A673 (cell line): ENCODE results near the gene BBS9. TPM values are rescaled to one million over a fixed set of nuclear protein-coding genes. Genes with fewer than 3 reads are reported as not detected.

Experiments
- BruUV-seq: library from RNA; stranded (reverse); fragments of 400-500 nt; replicated peaks from 2 replicates; lab custom pipeline; 2021; lab: Mats Ljungman, UMichigan
- CTCF ChIA-PET: fragments of 300-600 bp; sonication (Branson Sonifier 250); formaldehyde crosslinking; loops from one replicate; lab custom pipeline; 2022; ENCODE audit warnings: antibody characterized with exemption; lab: Charles Lee
- POLR2A ChIA-PET: fragments of 300-600 bp; sonication (Branson Sonifier 250); formaldehyde crosslinking; loops from one replicate; lab custom pipeline; 2022; ENCODE audit warnings: antibody characterized with exemption; ENCODE audit not compliant: low non-redundant PET; lab: Charles Lee
- DNase-seq: peaks from one replicate; pipeline ENCODE4 v3.0.0-alpha.2; 2015; ENCODE audit warnings: low spot score
- H3K27ac ChIP-seq: fragments of 200-600 bp; sonication (generic); 2 replicates; pipeline ENCODE4 v1.5.1; 2016; ENCODE audit warnings: mixed run types, low read depth, mild to moderate bottlenecking, mixed read lengths, antibody characterized with exemption, low read length; ENCODE audit not compliant: poor library complexity, severe bottlenecking
- H3K27me3 ChIP-seq: fragments of 200-600 bp; sonication (generic); replicated peaks from 2 replicates; pipeline ENCODE4 v1.6.1; 2017; ENCODE audit warnings: mixed run types, low read depth, mild to moderate bottlenecking, mixed read lengths, antibody characterized with exemption, low read length; ENCODE audit not compliant: insufficient read depth, poor library complexity
- H3K36me3 ChIP-seq: fragments of 200-600 bp; sonication (generic); 2 replicates; pipeline ENCODE4 v1.6.1; 2016; ENCODE audit warnings: mixed run types, mild to moderate bottlenecking, mixed read lengths, antibody characterized with exemption, low read length; ENCODE audit not compliant: insufficient read depth, poor library complexity, severe bottlenecking
- H3K4me1 ChIP-seq: fragments of 200-600 bp; sonication (generic); 2 replicates; pipeline ENCODE4 v1.6.1; 2017; ENCODE audit warnings: mixed run types, mild to moderate bottlenecking, mixed read lengths, antibody characterized with exemption, low read length; ENCODE audit not compliant: insufficient read depth, poor library complexity, severe bottlenecking
- H3K4me3 ChIP-seq: fragments of 200-600 bp; sonication (generic); 2 replicates; pipeline ENCODE4 v1.5.1; 2016; ENCODE audit warnings: low read depth, mixed run types, mild to moderate bottlenecking, mixed read lengths, low read length; ENCODE audit not compliant: poor library complexity, severe bottlenecking
- H3K9me3 ChIP-seq: fragments of 200-600 bp; sonication (generic); 2 replicates; pipeline ENCODE4 v1.6.1; 2016; ENCODE audit warnings: mixed run types, low read depth, mild to moderate bottlenecking, mixed read lengths, antibody characterized with exemption, low read length; ENCODE audit not compliant: poor library complexity, severe bottlenecking
- CTCF ChIP-seq: fragments of 300-800, 200-600 bp; sonication (generic); conservative IDR thresholded peaks from 2 replicates; pipeline ENCODE4 v1.5.1; 2017; ENCODE audit warnings: low read depth, mild to moderate bottlenecking, antibody characterized with exemption, low read length, moderate library complexity, mixed read lengths
- EZH2 ChIP-seq: fragments of 200-600 bp; sonication (generic); IDR thresholded peaks from 2 replicates; pipeline ENCODE4 v1.6.1; 2017; ENCODE audit warnings: borderline replicate concordance, low read depth, mild to moderate bottlenecking, mixed read lengths, antibody characterized with exemption, low read length; ENCODE audit not compliant: poor library complexity, severe bottlenecking
- intact Hi-C: fragments of 100-400 bp; cut with micrococcal nuclease; formaldehyde crosslinking; loops from one replicate; pipeline ENCODE4 v1.10.0; 2022; ENCODE audit not compliant: unreplicated experiment
- total RNA-seq: library from RNA; stranded (reverse); gene quantifications from 2 replicates; pipeline ENCODE4 v1.2.3, GENCODE V29; 2021

The BBS9 gene
- total RNA-seq, 1 experiment from 2014 or later: 9.4 TPM

GRCh38 chr7:33554046-33554445, 424.7 kb downstream of the BBS9 start:
- Histone ChIP-seq H3K4me3 (no peak overlapping the region), H3K4me1 (no peaks in the 10 kb centered on the region), H3K27me3 (no peaks in the 10 kb centered on the region), H3K9me3 (no peaks in the 10 kb centered on the region), H3K36me3 (no peaks in the 10 kb centered on the region), H3K27ac (no peak overlapping the region)
- intact Hi-C loops: no loop called here
- ChIA-PET CTCF (no interaction called here), POLR2A (no interaction called here)
- BruUV-seq: no TSS peak
- no peak for DNase-seq
- TF ChIP-seq EZH2 (no peak), CTCF (no peak)

GRCh38 chr7:33554576-33554975, 425.2 kb downstream of the BBS9 start:
- POLR2A ChIA-PET: no interaction called here
- no TSS peak for BruUV-seq
- H3K9me3 ChIP-seq: no peaks in the 10 kb centered on the region
- H3K4me3 ChIP-seq: no peak overlapping the region
- intact Hi-C loops: no loop called here
- TF ChIP-seq EZH2 (no peak), CTCF (no peak)
- CTCF ChIA-PET: no interaction called here
- H3K4me1 ChIP-seq: no peaks in the 10 kb centered on the region
- no peaks in the 10 kb centered on the region for H3K36me3 ChIP-seq
- H3K27me3 ChIP-seq: no peaks in the 10 kb centered on the region
- no peak for DNase-seq
- H3K27ac ChIP-seq: no peak overlapping the region

GRCh38 chr7:33556472-33556871, 427.1 kb downstream of the BBS9 start:
- POLR2A ChIA-PET: no interaction called here

More at GRCh38 chr7:33556472-33556871, 427.1 kb downstream of the BBS9 start:
- no peak for DNase-seq
- Histone ChIP-seq H3K27me3 (no peaks in the 10 kb centered on the region), H3K4me1 (no peaks in the 10 kb centered on the region), H3K36me3 (no peaks in the 10 kb centered on the region), H3K9me3 (no peaks in the 10 kb centered on the region), H3K27ac (no peak overlapping the region), H3K4me3 (no peak overlapping the region)
- CTCF ChIA-PET: no interaction called here
- intact Hi-C loops: no loop called here
- TF ChIP-seq EZH2: no peak
- TF ChIP-seq CTCF: no peak
- no TSS peak for BruUV-seq
